Endothelial cell of hepatic sinusoid (primary cell): Measurements from ENCODE around the gene NMNAT2.
"Not testable (repeated sequence)": the region's sequence is repeated elsewhere in the genome, so short reads cannot be mapped to it uniquely, and the experiment has no call there.

Experiments
- in situ Hi-C: cut with HindIII; loops from 2 replicates; pipeline ENCODE4 v1.10.0; 2017; ENCODE audit warnings: low sequenced_read_pairs

NMNAT2 gene

DNA sequence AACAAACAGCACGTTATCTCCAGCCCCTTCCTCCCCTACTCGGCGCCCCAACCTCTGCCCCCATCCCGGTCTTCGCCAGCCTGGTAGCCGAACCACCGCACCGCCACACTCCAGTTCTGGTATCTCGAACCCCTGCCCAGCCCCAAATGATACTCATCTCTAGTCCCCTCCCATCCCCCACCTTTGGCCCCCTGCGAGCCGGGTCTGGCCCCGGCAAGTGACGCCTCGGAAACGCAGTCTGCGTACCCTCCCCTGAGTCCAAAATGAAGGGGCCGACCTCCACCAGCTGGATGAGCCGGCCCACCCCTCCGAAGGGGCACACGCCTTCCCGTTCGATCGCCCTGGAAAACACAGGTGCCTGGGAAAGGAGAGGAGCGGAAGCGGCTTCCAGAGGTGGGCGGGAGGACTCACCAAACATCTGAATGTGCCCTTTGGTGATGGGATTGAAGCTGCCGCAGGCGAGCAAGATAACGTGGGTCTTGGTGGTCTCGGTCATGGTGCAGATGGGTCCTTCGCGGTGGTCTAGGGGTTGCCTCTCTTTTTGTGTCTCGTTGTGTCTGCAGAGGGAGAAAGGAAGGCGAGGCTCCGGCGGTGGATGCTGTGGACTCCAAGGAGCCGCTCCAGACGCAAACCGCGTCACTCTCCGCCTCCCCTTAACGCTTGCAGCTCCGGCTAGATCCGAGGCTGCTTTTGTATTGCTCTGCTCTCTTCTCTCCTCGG, at the start of gene NMNAT2:
Gene NMNAT2 (minus strand): TSS at position 609 of the 720 bp plus-strand sequence. CDS start 113 bp downstream, at position 496.
- in situ Hi-C loops, result no loop called here

GRCh38 chr1:183467687-183468086, 49.5 kb upstream of the NMNAT2 start:
- in situ Hi-C loops, result no loop called here

- in situ Hi-C loops, result no loop called here
Measured at GRCh38 chr1:183466781-183467180, 48.6 kb upstream of the NMNAT2 start.

- in situ Hi-C loops, result no loop called here
Measured at GRCh38 chr1:183463566-183463965, 45.4 kb upstream of the NMNAT2 start.

GRCh38 chr1:183461350-183461749, 43.2 kb upstream of the NMNAT2 start:
- in situ Hi-C loops, result no loop called here

DNA sequence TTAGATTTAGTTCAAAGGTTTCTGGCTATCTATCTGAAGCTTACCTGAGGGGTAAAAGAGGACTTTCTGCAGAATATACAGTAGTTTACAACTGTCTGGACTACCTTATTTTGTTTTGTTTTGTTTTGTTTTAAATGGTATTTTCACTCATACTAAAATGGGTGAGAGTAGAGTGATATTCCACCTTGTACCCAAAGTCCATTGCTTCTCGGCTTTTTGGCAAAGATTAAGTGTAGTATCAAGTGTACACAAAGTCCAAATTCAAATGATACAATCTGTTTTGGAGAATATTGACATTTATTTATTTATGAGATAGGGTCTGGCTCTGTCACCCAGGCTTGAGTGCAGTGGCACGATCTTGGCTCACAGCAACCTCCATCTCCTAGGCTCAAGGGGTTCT, 42.4 kb upstream of the NMNAT2 start:
- in situ Hi-C loops, result no loop called here

DNA sequence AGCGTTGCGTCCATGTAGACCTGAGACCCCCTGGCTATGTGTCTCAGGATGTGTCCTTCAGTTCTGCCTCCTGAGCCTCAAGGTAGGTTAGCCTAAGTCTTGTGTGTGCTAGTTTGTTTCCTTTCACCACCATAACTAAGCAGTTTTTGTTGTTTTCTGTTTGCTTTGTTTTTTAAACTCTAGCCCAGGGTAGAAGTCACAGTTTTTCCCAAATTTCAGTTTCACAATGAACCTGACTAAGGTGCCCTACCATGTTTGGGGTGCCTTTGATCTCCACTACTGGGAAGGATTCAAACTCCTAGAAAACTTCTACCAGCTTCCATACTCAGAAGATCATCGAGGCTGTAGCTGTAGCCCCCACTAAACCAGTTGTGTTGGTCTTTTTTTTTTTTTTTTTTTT, 39.3 kb upstream of the NMNAT2 start:
- in situ Hi-C loops, result no loop called here

DNA sequence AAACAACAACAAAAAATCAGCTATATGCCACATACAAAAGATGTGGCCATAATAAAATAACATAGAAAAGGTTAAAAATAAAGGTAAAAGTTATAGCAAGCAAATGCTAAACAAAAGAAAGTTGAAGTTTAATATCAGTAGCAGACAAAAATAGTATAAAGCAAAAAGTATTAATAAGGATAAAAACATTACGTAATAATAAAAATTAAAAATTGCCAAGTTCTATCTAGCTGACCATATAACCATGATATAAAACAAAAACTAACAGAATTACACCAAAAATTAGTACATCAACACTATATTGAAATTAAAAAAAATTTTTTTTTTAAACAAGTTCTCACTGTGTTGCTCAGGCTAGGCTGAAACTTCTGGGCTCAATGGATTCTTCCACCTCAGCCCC, 38.6 kb upstream of the NMNAT2 start:
- in situ Hi-C loops, result no loop called here

- in situ Hi-C loops, result no loop called here
Measured at GRCh38 chr1:183454377-183454776, 36.2 kb upstream of the NMNAT2 start.

GRCh38 chr1:183450093-183450492, 31.9 kb upstream of the NMNAT2 start:
- in situ Hi-C loops, result no loop called here

GRCh38 chr1:183449223-183449770, 31.1 kb upstream of the NMNAT2 start:
- in situ Hi-C loops, result no loop called here

DNA sequence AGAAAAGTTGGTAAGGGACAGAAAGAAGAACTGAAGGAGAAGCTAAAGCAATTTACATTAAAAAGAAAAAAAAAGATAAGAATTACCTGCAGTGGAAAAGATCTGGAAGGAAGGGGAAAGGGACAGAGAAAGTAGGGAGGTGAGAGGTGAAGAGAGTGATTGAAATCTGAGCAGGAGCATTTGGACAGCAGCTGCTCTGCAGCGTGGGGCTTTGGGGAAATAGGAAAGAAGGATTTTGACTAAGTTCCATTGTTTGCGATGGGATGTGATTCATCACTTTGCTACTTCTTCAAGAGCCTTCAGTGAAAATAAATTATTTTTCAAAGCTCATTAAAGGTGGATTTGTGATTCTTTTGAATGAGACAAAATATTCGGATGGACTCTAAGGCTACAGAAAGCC, 26.1 kb upstream of the NMNAT2 start:
- in situ Hi-C loops, result no loop called here

DNA sequence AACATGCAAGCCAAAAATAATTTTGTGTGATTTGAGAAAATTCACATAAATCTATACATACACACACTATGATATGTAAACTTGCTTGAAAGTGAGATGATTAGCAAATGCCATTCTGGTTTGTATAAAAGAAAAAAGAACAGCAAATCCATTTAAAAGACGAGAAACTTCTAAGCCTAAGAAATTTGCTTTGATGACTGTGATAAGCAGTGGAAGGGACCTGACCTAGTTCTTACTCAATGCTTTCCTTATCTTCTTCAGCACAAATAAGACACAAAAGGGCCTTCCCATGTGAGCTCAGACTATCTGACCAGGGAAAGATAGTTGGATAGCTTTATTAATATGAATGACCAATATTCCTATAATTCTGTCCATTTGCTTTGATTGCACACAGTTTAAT, 25.3 kb upstream of the NMNAT2 start:
- in situ Hi-C loops, result no loop called here

DNA sequence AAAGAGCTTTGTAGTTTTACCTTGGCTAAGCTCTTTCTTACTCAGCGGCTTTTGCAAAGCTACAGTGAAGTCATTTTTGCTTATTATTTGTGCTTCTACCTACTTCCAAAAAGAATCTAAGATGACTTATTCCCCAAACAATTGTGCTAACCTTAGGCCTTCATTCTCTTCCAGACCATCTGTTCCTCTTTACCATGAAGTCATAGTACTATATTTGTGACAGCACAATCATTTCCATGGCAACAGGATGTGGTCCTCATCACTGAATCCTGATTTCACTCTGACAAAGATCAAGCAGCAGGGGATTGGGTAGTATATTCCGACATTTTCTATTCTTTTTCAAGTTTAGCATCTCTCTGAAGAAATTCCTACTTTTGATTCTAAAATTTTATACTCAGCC, 24.8 kb upstream of the NMNAT2 start:
- in situ Hi-C loops, result no loop called here

DNA sequence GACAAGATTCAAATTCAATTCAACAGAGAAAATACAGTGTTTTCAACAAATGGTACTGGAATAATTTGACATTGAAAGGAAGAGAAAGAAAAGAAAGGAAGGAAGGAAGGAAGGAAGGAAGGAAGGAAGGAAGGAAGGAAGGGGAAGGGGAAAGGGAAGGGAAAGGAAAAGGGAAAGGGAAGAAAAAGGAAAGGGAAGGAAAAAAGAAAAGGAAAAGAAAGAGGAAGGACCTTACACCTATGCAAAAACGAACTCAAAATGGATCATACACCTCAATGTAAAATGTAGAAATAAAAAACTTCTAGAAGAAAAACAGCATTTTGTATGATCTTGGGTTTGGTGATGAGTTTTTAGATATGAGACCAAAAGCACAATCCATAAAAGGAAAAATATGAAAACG, 19.9 kb upstream of the NMNAT2 start:
- in situ Hi-C loops, result no loop called here

DNA sequence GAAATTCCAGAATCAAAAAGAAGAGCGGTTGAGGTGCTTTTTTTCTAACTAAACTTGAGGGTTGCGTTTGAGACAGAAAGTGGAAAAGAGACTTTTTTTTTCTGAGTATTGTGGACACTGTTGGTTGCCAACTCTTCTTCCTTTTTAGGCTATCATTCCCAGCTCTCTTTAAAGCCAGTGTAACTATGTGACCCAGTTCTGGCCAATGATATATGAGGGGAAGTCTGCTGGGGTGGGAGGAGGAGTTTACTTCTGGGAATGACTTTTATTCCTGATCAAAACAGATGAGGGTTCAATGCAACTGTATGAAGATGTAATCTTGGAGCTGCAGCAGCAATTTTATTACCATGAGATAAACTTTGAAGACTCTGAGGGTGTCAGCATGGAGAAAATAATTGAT, 17.3 kb upstream of the NMNAT2 start:
- in situ Hi-C loops, result no loop called here

DNA sequence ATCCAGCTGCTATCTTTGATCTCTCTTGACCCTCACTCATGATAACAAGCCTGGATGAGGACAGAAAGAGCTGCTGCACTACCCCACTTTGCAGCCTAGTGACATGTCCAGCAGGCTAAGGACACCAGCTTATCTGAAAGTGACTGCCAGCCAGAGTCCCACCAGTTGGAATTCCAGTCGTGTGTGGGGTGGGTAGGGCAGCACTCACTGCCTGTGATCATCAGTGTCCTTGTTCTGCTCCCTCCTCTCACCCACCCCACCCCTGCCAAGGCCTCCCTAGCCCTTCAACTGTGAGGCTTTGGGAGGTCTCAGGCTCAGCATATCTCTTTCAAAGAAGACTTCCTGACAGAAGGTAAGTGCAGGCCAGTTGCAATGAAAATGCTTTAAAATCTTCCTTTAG, 15.5 kb upstream of the NMNAT2 start:
- in situ Hi-C loops, result no loop called here

DNA sequence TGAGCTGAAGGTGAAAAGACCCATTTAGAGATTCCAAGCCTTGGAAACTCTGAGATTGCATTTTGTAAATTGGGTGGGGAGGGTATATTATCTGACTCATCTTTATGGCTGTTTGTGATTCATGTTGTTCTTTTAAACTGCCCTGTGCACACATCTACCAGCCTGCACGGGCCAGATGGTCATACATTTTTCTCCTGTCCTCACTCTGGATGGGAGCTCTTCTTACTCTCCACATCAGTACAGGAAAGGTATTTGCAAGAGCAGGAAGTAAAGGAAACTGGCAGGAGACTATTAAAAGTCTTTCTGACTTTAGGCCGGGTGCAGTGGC, 14.3 kb upstream of the NMNAT2 start:
- in situ Hi-C loops, result no loop called here

DNA sequence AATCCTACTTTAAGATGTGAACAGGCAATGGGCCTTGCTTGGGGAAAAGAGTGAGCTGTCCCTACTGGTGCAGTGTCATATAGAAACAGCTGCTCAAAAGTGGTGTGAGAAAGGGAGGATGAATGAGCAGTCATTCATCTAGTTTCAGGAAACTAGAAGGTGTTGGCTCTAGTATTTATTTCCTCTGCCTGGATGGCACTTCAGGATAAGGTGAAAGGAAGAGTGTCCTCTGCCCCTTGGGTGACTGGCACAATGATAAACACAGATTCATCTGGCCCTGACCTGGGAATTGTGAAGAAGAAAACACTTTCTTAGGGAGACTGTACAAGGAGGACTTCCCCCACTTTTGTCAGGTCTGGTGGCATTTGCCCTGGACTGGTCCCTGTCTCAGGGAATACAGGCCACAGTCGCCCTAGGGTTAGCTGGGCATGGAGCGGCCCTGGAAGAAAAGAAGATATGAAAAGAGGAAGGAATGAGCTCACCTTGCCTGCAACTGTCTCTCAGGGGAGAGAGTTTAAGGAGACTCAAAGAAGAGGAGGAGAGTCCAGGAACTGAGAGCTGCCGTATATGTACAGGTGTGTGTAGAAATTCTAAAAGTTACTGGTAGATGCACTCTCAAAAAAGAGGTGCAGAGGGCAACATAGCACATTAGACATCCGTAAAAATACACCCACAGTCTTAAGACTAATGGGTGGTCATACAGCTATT, 13.8 kb upstream of the NMNAT2 start:
- in situ Hi-C loops, result no loop called here

DNA sequence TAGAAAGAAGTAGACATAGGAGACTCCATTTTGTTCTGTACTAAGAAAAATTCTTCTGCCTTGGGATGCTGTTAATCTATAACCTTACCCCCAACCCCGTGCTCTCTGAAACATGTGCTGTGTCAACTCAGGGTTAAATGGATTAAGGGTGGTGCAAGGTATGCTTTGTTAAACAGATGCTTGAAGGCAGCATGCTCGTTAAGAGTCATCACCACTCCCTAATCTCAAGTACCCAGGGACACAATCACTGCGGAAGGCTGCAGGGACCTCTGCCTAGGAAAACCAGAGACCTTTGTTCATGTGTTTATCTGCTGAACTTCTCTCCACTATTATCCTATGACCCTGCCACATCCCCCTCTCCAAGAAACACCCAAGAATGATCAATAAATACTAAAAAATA, 9.4 kb upstream of the NMNAT2 start:
- in situ Hi-C loops, result not testable (repeated sequence)

GRCh38 chr1:183424691-183425090, 6.5 kb upstream of the NMNAT2 start:
- in situ Hi-C loops, result no loop called here

- in situ Hi-C loops, result no loop called here
Measured at GRCh38 chr1:183423541-183423940, 5.4 kb upstream of the NMNAT2 start.
